DND-41 (cell line): ENCODE results near the gene TLN1.

ENCODE experiments used
- ATAC-seq: fragments of 200-7000 bp; cut with Tn5 transposase; 3 replicates; pipeline ENCODE4 v1.9.1; 2021; ENCODE audit warnings: low read depth; ENCODE audit not compliant: insufficient read depth
- DNase-seq: peaks from one replicate; pipeline ENCODE4 v3.0.0-alpha.2; 2020
- H2AFZ ChIP-seq: 2 replicates; pipeline ENCODE4 v1.6.0; 2012; ENCODE audit warnings: low read depth, low read length
- H3K27ac ChIP-seq: 2 replicates; pipeline ENCODE4 v1.5.1; 2012; ENCODE audit warnings: low read length, inconsistent platforms
- H3K27me3 ChIP-seq: fragments of 200-600 bp; sonication (generic); 2 replicates; pipeline ENCODE4 v1.6.0; 2012; ENCODE audit warnings: low read length, mild to moderate bottlenecking, inconsistent platforms; ENCODE audit not compliant: insufficient read depth, poor library complexity
- H3K36me3 ChIP-seq: 2 replicates; pipeline ENCODE4 v1.5.1; 2012; ENCODE audit warnings: low read length, inconsistent platforms; ENCODE audit not compliant: insufficient read depth
- H3K4me1 ChIP-seq: 2 replicates; pipeline ENCODE4 v1.5.1; 2012; ENCODE audit warnings: mild to moderate bottlenecking, low read length; ENCODE audit not compliant: insufficient read depth
- H3K4me2 ChIP-seq: 2 replicates; pipeline ENCODE4 v1.6.0; 2012; ENCODE audit warnings: mild to moderate bottlenecking, moderate library complexity, low read length, inconsistent platforms; ENCODE audit not compliant: insufficient read depth
- H3K4me3 ChIP-seq, 2 experiments: fragments of 200-600 bp in 1 of 2; shearing (Covaris generic) in 1 of 2; 2 replicates each; pipeline ENCODE4 v1.5.1; 2012 to 2016; ENCODE audit warnings: inconsistent platforms in 2 of 2, low read length in 2 of 2, mild to moderate bottlenecking in 2 of 2, low read depth in 1 of 2, moderate library complexity in 1 of 2
- H3K79me2 ChIP-seq: 2 replicates; pipeline ENCODE4 v1.6.0; 2012; ENCODE audit warnings: low read length, inconsistent platforms; ENCODE audit not compliant: insufficient read depth
- H3K9ac ChIP-seq: 2 replicates; pipeline ENCODE4 v1.6.0; 2012; ENCODE audit warnings: low read depth, mild to moderate bottlenecking, inconsistent platforms, low read length, moderate library complexity
- H3K9me3 ChIP-seq: 2 replicates; pipeline ENCODE4 v1.5.1; 2012; ENCODE audit warnings: low read length, moderate library complexity, mild to moderate bottlenecking, inconsistent platforms; ENCODE audit not compliant: insufficient read depth, severe bottlenecking
- H4K20me1 ChIP-seq: 2 replicates; pipeline ENCODE4 v1.6.0; 2012; ENCODE audit warnings: low read length; ENCODE audit not compliant: insufficient read depth
- CTCF ChIP-seq: IDR thresholded peaks from 2 replicates; pipeline ENCODE4 v1.5.1; 2012; ENCODE audit warnings: borderline replicate concordance, low read length, moderate library complexity, mild to moderate bottlenecking; ENCODE audit not compliant: poor library complexity, severe bottlenecking; ENCODE audit errors: extremely low read depth
- EZH2 ChIP-seq: IDR thresholded peaks from 3 replicates; pipeline ENCODE4 v1.6.1; 2012; ENCODE audit warnings: borderline replicate concordance, low read depth, mild to moderate bottlenecking, moderate library complexity, low read length, inconsistent platforms; ENCODE audit not compliant: severe bottlenecking

The TLN1 gene

GRCh38 chr9:35766997-35767396 lies 35.0 kb upstream of the TLN1 start:
- Histone ChIP-seq H4K20me1 (peaks cover 3% of the 10 kb centered on the region), H3K27me3 (no peaks in the 10 kb centered on the region), H3K36me3 (peaks cover 3% of the 10 kb centered on the region; the same call in 1 of the 2 replicates), H2AFZ (no peak overlapping the region), H3K9me3 (no peaks in the 10 kb centered on the region), H3K4me3 (no peak overlapping the region), H3K79me2 (peaks cover 36% of the 10 kb centered on the region), H3K4me1 (no peaks in the 10 kb centered on the region), H3K4me2 (no peak overlapping the region), H3K27ac (no peak overlapping the region), H3K9ac (no peak overlapping the region)
- TF ChIP-seq EZH2 (no peak), CTCF (no peak)
- ATAC-seq (no peak), DNase-seq (no peak)

- Histone ChIP-seq H3K27me3 (no peaks in the 10 kb centered on the region), H3K36me3 (peaks cover 3% of the 10 kb centered on the region; the same call in 1 of the 2 replicates), H3K27ac (no peak overlapping the region), H4K20me1 (peaks cover 4% of the 10 kb centered on the region; the same call in 1 of the 2 replicates), H3K4me3 (no peak overlapping the region), H3K9ac (no peak overlapping the region), H3K79me2 (peaks cover 49% of the 10 kb centered on the region), H3K4me2 (no peak overlapping the region), H3K9me3 (no peaks in the 10 kb centered on the region), H3K4me1 (no peaks in the 10 kb centered on the region), H2AFZ (no peak overlapping the region)
- no peak for ATAC-seq
- no peak for DNase-seq
- TF ChIP-seq CTCF = no peak
- TF ChIP-seq EZH2 = no peak
These were observed 31.8 kb upstream of the TLN1 start for GRCh38 chr9:35763803-35764202.

GRCh38 chr9:35763181-35763580 lies 31.2 kb upstream of the TLN1 start:
- Histone ChIP-seq H3K9ac (no peak overlapping the region), H3K79me2 (peaks cover 53% of the 10 kb centered on the region), H2AFZ (no peak overlapping the region), H4K20me1 (peaks cover 4% of the 10 kb centered on the region; the same call in 1 of the 2 replicates), H3K36me3 (peaks cover 3% of the 10 kb centered on the region; the same call in 1 of the 2 replicates), H3K4me3 (no peak overlapping the region), H3K27me3 (no peaks in the 10 kb centered on the region), H3K9me3 (no peaks in the 10 kb centered on the region), H3K4me1 (peaks cover 5% of the 10 kb centered on the region), H3K4me2 (no peak overlapping the region), H3K27ac (no peak overlapping the region)
- ATAC-seq = no peak
- no peak for DNase-seq
- TF ChIP-seq EZH2 (no peak), CTCF (no peak)

- Histone ChIP-seq H2AFZ (no peak overlapping the region), H3K27ac (no peak overlapping the region), H3K79me2 (peaks cover 68% of the 10 kb centered on the region), H4K20me1 (peaks cover 4% of the 10 kb centered on the region; the same call in 1 of the 2 replicates), H3K27me3 (no peaks in the 10 kb centered on the region), H3K9ac (no peak overlapping the region), H3K4me1 (peaks cover 26% of the 10 kb centered on the region), H3K4me3 (no peak overlapping the region), H3K9me3 (no peaks in the 10 kb centered on the region), H3K4me2 (no peak overlapping the region), H3K36me3 (peaks cover 3% of the 10 kb centered on the region; the same call in 1 of the 2 replicates)
- ATAC-seq (no peak), DNase-seq (no peak)
- TF ChIP-seq CTCF = no peak
- no peak for TF ChIP-seq EZH2
These were observed 28.7 kb upstream of the TLN1 start for GRCh38 chr9:35760651-35761050.
